ENCODE results near the gene SGTB.

Gene SGTB

DNA sequence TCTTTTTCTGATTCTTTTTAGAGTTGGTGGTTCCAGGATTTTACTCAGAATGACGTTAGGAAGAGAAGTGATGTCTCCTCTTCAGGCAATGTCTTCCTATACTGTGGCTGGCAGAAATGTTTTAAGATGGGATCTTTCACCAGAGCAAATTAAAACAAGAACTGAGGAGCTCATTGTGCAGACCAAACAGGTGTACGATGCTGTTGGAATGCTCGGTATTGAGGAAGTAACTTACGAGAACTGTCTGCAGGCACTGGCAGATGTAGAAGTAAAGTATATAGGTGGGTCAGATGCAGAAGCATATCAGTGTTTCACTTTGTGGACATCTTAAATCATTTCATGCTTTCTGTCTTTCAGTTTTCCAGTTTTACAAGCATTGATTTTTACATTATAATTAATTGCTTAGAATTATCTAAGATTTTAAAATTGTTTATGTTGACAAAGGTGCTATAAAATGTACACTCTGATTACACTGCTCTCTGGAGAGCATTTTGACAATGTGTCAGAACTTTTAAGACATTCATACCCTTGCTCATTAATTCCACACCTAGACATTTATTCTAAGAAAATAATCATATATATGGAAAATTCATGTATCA, 36.7 kb upstream of the SGTB start:
- Histone ChIP-seq H3K9me3 (no peaks in the 10 kb centered on the region), H3K4me3 (no peak overlapping the region), H3K4me1 (no peaks in the 10 kb centered on the region), H3K36me3 (peaks cover 6 to 24% (median 20%) of the 10 kb centered on the region in 3 donors), H3K27me3 (no peaks in the 10 kb centered on the region), H3K27ac (no peak overlapping the region)
- intact Hi-C loops (cut with DNase I; ENCODE audit: low total_unique reads) = no loop called here
- no peak for DNase-seq
- TF ChIP-seq, protein P1, sequence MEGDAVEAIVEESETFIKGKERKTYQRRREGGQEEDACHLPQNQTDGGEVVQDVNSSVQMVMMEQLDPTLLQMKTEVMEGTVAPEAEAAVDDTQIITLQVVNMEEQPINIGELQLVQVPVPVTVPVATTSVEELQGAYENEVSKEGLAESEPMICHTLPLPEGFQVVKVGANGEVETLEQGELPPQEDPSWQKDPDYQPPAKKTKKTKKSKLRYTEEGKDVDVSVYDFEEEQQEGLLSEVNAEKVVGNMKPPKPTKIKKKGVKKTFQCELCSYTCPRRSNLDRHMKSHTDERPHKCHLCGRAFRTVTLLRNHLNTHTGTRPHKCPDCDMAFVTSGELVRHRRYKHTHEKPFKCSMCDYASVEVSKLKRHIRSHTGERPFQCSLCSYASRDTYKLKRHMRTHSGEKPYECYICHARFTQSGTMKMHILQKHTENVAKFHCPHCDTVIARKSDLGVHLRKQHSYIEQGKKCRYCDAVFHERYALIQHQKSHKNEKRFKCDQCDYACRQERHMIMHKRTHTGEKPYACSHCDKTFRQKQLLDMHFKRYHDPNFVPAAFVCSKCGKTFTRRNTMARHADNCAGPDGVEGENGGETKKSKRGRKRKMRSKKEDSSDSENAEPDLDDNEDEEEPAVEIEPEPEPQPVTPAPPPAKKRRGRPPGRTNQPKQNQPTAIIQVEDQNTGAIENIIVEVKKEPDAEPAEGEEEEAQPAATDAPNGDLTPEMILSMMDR (IDR thresholded peaks at IDR 0.05) = no peak

DNA sequence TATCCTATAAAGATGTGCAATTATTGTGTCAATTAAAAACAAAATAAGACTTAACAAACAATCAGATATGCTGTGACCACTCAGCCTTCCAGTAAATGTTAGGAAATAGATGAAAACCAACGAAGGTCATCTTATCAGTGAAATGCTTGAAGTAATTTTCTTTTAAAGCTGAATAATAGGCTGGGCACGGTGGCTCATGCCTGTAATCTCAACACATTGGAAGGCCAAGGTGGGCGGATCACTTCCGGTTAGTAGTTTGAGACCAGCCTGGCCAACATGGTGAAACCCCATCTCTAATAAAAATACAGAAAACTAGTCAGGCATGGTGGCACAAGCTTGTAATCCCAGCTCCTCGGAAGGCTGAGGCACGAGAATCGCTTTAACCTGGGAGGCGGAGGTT, 31.3 kb upstream of the SGTB start:
- Histone ChIP-seq H3K27me3 (no peaks in the 10 kb centered on the region), H3K4me1 (no peaks in the 10 kb centered on the region), H3K4me3 (no peak overlapping the region), H3K9me3 (no peaks in the 10 kb centered on the region), H3K36me3 (no peaks in the 10 kb centered on the region), H3K27ac (no peak overlapping the region)
- no peak for DNase-seq
- intact Hi-C loops (cut with DNase I; ENCODE audit: low total_unique reads) = no loop called here
- TF ChIP-seq, protein P1 (IDR thresholded peaks at IDR 0.05) = no peak

DNA sequence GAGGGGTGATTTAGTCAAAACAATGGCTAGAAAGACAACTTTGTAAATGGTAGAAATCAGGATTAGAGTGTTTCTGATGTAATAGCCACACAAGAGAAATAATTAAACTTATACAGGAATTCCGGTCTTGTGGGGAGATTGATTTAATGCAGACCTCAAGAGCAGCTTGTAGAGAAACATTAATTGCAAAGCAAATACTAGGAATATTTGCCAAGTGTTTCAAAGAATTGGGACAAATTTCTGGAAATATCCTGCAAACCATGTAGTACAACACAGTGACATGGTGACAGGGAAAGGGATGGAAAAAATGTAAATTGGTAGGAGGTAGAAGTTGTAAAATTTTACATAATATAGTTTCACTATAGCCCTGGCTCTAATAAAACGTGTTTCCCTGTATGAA, 29.0 kb upstream of the SGTB start:
- H3K4me1 ChIP-seq = no peaks in the 10 kb centered on the region
- H3K36me3 ChIP-seq = no peaks in the 10 kb centered on the region
- no peak overlapping the region for H3K27ac ChIP-seq
- no peaks in the 10 kb centered on the region for H3K27me3 ChIP-seq
- TF ChIP-seq, protein P1 (IDR thresholded peaks at IDR 0.05) = no peak
- intact Hi-C loops (cut with DNase I; ENCODE audit: low total_unique reads) = no loop called here
- H3K9me3 ChIP-seq = no peaks in the 10 kb centered on the region
- no peak for DNase-seq
- no peak overlapping the region for H3K4me3 ChIP-seq

DNA sequence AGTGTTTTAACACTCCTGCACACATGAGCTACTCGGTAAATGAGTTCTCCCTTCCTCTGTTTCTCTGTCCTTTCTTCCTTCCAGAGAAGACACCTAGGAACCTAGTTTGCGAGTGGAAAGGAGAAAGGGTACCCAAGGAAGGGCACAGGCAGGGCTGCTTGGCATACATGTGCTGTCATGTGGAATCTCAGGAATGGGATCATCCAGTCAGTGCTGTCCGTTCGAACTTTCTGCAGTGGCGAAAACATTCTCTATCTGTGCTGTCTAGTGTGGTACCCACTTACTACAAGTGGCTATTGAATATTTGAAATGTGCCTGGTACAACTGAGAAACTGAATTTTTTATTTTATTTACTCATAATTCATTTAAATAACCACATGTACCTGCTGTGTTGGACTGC, 28.0 kb upstream of the SGTB start:
- TF ChIP-seq, protein P1 (IDR thresholded peaks at IDR 0.05) = no peak
- intact Hi-C loops (cut with DNase I; ENCODE audit: low total_unique reads) = no loop called here
- H3K36me3 ChIP-seq = no peaks in the 10 kb centered on the region
- DNase-seq = no peak
- H3K27ac ChIP-seq = no peak overlapping the region
- H3K9me3 ChIP-seq = no peaks in the 10 kb centered on the region
- no peaks in the 10 kb centered on the region for H3K27me3 ChIP-seq
- no peak overlapping the region for H3K4me3 ChIP-seq
- H3K4me1 ChIP-seq = no peaks in the 10 kb centered on the region

DNA sequence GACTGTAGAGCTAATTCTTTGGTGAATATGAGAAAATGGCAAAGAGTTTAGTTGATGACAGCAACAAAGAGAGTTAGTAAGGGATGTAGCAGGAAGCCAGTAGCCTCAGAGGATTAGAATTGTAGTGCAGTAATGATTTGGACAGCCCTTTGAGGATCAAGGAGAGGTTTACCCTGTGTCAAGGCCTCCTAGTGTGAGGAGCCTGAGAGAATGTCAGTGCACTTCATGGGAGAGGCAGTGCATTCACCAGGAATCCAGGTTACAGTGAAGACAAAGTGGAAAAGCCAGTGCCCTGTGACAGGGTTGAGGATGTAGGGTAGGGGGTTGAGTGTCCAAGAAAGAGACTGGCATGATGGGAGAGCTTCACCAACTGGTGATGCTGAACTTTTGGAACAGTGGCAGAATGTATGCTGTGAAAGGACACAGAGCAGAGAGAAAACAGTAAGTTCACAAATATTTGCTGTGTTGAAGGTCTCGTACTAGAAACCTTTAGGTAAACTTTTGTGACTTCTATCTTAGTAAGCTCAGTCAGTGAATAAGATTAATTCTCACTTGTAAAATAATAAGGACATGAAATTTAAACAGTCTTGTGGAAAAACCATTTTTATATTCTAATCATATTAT, 27.4 kb upstream of the SGTB start:
- Histone ChIP-seq H3K36me3 (no peaks in the 10 kb centered on the region), H3K27ac (no peak overlapping the region), H3K9me3 (no peaks in the 10 kb centered on the region), H3K4me1 (no peaks in the 10 kb centered on the region), H3K4me3 (no peak overlapping the region), H3K27me3 (no peaks in the 10 kb centered on the region)
- no peak for DNase-seq
- intact Hi-C loops (cut with DNase I; ENCODE audit: low total_unique reads) = no loop called here
- TF ChIP-seq, protein P1 (IDR thresholded peaks at IDR 0.05) = no peak
